ENCODE measurements around the gene APBB1.

- TF ChIP-seq ESRRA (IDR thresholded peaks at IDR 0.05; ENCODE audit: low read length), result no peak
- TF ChIP-seq, protein P1, sequence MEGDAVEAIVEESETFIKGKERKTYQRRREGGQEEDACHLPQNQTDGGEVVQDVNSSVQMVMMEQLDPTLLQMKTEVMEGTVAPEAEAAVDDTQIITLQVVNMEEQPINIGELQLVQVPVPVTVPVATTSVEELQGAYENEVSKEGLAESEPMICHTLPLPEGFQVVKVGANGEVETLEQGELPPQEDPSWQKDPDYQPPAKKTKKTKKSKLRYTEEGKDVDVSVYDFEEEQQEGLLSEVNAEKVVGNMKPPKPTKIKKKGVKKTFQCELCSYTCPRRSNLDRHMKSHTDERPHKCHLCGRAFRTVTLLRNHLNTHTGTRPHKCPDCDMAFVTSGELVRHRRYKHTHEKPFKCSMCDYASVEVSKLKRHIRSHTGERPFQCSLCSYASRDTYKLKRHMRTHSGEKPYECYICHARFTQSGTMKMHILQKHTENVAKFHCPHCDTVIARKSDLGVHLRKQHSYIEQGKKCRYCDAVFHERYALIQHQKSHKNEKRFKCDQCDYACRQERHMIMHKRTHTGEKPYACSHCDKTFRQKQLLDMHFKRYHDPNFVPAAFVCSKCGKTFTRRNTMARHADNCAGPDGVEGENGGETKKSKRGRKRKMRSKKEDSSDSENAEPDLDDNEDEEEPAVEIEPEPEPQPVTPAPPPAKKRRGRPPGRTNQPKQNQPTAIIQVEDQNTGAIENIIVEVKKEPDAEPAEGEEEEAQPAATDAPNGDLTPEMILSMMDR (IDR thresholded peaks at IDR 0.05 in 2 of 3, conservative IDR thresholded peaks at IDR 0.05 in 1 of 3; ENCODE audit: control insufficient read depth in 2 of 3, extremely low read depth in 1 of 3, insufficient read depth in 1 of 3, low read depth in 3 of 3, low read length in 3 of 3), result no peak
- TF ChIP-seq, protein P2, sequence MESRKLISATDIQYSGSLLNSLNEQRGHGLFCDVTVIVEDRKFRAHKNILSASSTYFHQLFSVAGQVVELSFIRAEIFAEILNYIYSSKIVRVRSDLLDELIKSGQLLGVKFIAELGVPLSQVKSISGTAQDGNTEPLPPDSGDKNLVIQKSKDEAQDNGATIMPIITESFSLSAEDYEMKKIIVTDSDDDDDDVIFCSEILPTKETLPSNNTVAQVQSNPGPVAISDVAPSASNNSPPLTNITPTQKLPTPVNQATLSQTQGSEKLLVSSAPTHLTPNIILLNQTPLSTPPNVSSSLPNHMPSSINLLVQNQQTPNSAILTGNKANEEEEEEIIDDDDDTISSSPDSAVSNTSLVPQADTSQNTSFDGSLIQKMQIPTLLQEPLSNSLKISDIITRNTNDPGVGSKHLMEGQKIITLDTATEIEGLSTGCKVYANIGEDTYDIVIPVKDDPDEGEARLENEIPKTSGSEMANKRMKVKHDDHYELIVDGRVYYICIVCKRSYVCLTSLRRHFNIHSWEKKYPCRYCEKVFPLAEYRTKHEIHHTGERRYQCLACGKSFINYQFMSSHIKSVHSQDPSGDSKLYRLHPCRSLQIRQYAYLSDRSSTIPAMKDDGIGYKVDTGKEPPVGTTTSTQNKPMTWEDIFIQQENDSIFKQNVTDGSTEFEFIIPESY (IDR thresholded peaks at IDR 0.05), result no peak
- TF ChIP-seq, protein P3, sequence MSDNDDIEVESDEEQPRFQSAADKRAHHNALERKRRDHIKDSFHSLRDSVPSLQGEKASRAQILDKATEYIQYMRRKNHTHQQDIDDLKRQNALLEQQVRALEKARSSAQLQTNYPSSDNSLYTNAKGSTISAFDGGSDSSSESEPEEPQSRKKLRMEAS (IDR thresholded peaks at IDR 0.05; ENCODE audit: low read depth, low read length), result no peak
- no peak for TF ChIP-seq MYC (IDR thresholded peaks at IDR 0.05; ENCODE audit: insufficient read depth, insufficient read length, insufficient replicate concordance, low read length, severe bottlenecking)
- TF ChIP-seq POLR2AphosphoS5 (IDR thresholded peaks at IDR 0.05; ENCODE audit: low read length), result no peak
- TF ChIP-seq EZH2 (IDR thresholded peaks at IDR 0.05; ENCODE audit: borderline replicate concordance, control insufficient read depth, low read depth, low read length), result no peak
- TF ChIP-seq RAD21 (IDR thresholded peaks at IDR 0.05; ENCODE audit: insufficient read depth, low read depth, low read length), result no peak
- no peak for TF ChIP-seq E2F4 (IDR thresholded peaks at IDR 0.05; ENCODE audit: low read depth, low read length)
- TF ChIP-seq ATF2 (IDR thresholded peaks at IDR 0.05; ENCODE audit: low read length), result no peak
Observed at GRCh38 chr11:6417907-6418556, 862 bp downstream of the APBB1 start.

Measured in GM12878 (cell line).